Skin of body (tissue), 2 donors: Measurements from ENCODE around the gene COL19A1. TPM values are rescaled to one million over a fixed set of nuclear protein-coding genes. Genes with fewer than 3 reads are reported as not detected.
"Not testable (repeated sequence)": the region's sequence is repeated elsewhere in the genome, so short reads cannot be mapped to it uniquely, and the experiment has no call there.

Experiments used
- DNase-seq: peaks from one replicate; lab custom pipeline; 2025; lab: John Stamatoyannopoulos, UW
- total RNA-seq: library from RNA; depleted of rRNA; stranded (reverse); fragments of >200 nt; gene quantifications from one replicate; pipeline ENCODE4 v1.2.3, GENCODE V29; 2014

Gene COL19A1
- total RNA-seq, 1 donor from 2014 or later: 2.3 TPM

DNA sequence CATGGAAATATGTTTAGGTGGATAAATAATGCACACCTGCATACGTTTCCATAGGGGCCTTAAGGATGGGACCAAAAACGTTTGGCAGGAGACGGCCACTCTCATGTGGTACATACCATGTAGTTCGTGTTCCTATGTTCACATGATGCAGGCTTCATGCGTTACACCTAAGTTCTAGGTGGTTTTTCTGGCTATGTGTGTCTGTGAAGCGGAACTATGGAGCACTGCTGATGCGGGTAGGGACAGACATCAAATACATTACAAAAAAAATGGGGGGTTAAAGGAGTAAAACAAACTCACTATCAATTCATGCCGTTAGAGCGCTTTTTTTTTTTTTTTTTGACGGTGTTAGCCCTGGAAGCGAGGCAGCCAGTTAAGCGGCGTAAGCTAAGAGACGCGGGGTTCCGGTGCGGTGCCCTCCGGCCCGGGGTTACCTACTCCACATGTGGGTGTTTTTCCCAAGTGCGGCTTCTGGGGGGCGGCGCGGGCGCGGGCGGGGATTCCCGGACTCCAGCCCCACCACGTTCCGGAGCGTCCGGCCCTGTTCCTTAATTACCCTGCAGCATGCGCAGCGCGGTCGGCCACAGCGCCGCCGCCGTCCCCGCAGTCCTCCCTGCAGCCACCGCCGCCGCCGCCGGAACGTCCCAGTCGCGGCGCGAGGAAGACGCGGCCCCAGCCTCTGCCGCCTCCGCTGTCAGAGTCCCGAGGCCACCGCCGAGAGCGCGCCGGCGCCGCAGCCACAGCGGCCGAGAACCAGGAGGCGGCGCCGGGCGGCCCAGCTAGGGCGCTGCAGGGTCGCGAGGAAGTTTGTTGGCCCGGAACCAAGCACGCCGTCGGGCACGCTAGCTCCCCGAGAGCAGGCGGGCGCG, 648 bp downstream of the COL19A1 start:
- DNase-seq: no peak

DNA sequence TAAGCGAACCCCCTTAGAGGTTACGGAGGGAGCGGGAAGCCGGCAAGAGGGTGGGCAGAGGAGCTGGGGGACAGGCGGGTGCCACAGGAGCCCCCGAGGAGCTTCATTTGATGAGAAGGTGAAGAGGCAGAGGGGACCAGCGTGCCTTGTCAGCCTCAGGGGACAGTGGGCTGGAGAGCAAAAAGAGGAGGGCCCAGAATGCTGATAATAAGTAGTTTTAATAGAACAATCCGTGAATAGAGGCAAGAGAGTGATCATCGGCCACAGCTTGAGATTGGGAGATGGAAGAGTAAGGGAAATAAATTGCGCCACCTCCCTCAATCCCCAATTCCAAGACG, 1.3 kb downstream of the COL19A1 start:
- DNase-seq: no peak

DNA sequence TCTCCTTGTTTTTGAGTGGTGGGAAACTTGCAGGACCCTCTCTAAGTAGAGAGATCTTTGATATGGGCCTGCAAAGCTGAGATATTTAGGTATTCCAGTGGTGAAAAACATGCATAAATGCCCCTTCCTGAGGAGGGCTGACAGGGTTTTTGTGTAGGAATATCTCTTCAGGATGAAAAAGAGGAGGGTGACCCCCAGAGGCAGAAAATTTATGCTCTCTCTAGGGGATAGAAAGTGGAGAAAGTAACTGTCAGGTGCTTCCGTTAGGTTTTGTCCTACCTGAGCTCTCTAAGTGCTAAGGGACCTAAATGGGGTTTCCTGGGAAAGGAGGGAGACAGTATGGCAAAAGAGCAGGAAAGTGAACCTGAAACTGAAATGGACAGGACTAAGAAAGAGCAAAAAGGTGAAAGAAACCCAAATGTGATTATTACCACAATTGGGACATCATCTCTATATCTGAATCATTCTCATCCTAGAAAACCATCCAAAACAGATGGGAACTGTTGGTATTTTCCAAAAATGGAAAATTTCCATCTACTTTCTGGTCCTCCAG, 2.0 kb downstream of the COL19A1 start:
- no peak for DNase-seq

DNA sequence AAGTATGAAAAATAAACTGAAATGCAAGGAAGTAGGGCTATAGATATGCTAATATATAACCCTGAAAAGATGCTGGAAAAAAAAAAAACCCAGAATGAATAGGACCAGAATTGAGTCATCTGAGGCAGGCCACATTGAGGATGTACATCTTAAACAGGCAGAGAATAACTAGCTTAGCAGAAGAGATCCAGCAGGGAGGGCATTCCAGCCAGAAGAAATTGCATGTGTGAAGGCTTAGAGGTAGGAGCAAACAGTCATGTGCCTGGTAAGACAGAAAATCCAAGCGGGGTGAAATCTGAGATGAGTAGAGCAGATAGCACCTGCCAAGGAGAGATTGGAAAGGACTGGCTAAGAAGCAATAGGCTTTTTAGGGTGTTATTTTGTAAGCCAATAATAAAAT, 2.6 kb downstream of the COL19A1 start:
- no peak for DNase-seq

DNA sequence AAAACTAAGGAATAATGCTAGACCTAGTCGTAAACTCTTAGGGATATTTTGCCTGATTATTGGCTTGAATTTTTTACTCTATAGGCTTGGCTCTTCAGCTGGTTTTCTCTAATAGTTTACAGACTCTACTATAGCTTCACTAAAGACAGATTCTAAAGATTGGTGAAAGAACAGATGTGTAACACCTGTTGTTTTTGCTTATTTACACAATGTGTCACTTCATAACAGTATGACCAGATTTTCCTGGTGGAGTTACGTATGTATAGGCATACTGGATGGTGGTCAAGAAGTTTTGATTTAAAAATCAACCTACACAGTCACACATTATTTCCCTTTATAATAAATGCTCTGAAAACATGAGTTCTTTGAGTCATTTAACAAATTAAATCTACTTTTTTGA, 4.8 kb downstream of the COL19A1 start:
- no peak for DNase-seq

DNA sequence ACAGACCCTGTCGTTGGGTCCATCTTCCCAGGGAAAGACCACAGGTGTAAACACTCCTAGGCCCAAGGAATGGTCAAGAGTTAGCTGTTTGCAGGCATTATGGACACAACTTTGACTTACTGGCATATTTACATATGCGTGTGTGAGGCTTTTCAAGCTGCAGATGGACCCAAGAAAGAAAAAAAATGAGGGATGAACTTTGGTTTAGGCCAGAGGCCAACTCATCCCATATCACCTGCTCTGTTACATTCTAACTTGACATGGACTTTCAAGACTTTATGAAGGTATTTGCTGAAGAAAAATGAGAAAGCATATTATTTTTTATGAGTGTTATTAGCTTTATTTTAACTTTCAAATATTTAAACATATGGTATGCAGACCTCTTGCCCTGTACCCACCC, 6.9 kb downstream of the COL19A1 start:
- DNase-seq: no peak

DNA sequence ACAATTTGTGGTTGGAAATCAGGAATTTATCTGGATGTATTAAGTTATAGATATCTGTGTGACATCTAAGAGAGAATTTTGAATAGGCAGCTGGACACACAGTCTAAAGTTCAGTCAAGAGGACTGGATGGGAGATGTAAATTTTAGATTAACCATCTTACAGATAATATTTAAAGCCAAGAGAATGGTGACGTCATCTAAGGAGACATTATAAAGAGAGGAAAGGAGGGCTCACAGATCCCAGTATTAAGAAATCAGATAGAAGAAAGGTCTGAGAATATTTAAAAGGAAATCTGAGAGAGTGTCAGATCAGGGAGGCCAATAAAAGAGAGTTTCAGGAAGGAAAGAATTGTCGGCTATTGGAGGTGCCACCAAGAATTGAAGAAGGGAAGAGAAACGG, 9.4 kb downstream of the COL19A1 start:
- no peak for DNase-seq

DNA sequence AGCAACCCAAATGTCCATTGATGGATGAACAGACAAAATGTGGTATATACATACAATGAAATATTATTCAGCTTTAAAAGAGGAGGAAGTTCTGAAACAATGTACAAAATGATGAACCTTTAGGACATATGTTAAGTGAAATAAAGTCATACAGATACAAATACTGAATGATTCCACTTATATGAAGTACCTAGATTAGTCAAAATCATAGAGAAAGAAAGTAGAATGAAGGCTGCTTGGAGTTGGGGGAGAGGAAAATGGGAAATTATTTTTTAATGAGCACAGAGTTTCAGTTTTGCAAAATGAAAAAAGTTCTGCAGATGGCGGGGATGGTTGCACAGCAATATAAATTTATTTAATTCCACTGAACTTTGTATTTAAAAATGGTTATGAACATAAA, 12.4 kb downstream of the COL19A1 start:
- no peak for DNase-seq

DNA sequence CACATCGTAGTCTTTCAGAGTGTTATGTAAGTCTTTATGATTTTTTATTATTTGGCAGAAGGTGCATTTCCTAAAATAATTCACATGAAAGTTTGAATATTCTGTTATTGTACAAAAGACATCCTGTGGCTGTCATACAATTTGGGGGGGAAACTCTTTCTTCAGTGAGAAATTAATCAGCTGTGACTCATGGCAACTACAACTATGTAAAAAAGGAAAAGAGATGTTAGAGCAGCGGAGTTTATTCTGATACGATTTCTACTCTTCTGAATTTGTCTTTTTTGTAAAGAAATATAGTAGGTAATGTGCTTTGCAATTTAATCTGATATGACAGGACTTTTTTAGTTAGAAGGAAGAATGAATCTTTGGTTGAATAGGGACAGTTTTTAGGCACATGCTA, 14.2 kb downstream of the COL19A1 start:
- no peak for DNase-seq

DNA sequence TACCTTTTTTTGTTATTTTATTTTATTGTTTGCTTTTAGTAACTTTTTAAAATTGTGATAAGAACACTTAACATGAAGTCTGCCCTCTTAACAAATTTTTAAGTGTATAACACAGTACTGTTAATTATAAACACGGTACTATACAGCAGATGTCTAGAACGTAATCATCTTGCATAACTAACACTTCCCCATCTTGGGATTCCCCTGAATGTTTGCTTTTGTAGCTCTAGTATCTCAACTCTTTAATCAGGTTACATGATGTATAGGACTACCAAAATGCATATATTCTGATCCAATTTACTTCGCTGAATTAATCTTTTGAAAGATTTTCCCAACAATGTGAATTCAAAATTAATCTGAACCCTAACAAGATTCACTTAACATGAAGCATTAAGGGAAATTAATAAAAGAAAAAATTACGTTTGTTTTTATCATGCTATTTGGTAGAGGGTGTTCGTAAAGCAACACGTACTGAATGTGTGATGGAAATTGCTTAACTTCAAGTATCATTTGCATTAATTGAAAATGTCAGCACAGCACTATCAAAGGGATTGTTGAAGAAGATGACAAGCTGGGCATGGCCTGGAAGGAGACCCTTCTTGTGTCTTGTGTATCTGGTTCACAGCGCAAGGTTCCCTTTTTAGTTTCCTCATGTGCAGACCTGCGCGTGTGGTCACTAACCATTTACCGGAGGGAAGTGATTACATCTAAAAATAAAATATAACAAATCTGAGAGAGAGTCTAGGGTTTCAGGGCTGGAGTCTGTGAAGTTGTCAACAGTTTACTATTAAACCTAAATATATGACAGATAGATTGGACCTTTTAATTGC, 15.2 kb downstream of the COL19A1 start:
- DNase-seq: no peak

DNA sequence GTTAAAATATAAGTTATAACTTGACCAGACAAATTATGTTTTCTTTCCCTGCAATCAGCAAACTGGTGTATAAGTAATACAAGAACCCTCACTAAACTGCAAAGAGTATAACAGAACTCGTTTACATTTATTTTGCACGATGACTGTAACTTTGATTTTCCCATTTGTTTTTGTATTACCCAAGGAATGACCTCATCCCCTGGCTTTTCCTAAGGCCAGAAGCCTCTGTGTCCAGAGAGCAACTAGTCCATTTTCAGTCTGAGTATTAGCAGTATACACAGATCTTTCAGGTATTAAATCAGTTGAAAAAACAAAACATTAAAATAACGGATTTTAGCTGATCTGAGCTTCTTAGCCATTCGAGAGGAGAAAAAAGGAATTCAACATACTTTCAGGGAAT, 17.2 kb downstream of the COL19A1 start:
- no peak for DNase-seq

DNA sequence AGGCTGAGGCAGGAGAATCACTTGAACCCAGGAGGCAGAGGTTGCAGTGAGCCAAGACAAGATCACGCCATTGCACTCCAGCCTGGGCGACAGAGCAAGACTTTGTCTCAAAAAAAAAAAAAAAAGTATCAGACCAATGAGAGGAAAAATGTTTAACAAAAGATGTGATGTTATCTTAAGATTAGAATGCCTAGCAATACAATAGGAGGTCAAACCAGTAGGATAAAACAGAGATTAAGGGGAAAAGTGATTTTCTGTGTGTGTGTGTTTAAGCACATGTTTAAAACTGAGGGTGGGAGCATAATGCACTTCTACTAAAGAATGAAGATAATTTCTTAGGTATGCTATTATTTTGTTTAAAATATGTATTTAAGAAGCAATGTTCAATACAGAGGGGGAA, 17.9 kb downstream of the COL19A1 start:
- no peak for DNase-seq

DNA sequence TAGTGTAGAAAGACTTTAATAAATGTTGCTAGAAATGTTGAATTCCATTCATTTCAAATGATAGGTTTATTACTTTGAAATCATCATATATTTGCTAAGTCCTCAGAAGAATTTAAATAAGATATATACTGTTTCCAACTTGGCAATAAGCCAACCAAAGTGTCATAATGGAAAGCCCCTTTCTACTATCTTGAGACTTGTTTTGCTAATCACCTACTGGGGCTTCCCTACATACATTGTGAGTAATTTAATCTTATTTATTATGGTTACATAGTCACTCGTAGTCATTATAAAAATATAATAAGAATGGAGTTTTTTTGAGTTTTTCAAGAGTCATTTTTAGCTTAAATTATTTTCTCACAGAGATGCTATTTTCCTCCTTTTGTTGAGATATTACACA, 20.7 kb downstream of the COL19A1 start:
- no peak for DNase-seq

DNA sequence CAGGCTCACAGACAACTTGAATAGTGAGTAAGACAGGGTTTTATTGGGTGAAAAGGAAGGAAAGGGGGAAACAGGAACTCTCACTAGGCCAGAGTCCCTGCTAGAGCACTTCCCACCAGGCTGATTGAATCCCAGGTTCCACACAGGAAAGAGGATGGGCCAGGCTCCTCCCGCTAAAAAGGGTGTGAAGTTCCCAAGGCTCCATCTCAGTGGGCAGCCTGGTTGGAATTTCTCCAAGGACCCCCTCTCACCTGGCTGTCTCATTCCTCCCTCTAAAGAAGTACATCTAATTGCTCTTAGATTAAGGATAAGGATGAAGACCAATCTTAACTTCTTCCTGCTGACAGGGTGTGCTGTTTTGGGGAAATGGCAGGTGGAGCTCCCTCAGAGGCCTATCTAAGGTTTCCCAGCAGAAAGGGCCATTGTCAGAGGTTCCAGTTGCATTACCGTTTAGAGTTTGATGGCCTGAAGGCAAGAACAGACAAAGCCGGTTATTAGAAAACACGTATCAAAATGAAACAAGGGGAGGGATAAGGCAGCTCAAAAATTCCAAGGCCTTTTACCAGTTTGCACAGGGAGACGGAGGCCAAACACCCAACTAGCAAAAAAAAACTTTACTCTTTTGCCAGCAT, 21.5 kb downstream of the COL19A1 start:
- DNase-seq: no peak

DNA sequence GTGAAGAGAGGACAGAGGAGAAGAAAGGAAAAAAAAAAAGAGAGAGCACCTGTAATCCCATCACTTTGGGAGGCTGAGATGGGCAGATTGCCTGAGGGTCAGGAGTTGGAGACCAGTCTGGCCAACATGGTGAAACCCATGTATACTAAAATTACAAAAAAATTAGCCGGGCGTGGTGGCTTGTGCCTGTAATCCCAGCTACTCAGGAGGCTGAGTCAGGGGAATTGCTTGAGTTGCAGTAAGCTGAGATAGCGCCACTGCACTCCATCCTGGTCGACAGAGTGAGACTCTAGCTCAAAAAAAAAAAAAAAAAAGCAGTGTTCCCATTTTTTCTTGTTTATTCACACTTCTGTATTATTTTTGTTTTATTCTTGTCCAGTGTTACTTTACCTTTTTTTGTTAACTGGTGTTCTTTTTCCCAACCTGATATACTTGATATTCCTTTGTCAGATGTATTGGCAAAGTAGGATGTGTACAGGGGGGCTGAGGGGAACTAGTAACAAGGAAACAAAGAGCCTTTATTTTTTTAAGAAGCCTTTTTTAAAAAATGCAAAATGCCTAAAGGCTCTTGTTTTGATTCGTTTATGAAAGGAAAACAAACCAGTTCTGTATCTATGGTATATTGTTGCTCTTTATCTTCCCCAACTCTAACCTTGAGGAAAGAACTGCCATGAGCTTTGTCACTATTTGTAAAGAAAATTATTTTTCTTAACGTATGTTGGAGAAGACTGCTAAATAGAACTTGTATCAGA, 22.3 kb downstream of the COL19A1 start:
- no peak for DNase-seq

DNA sequence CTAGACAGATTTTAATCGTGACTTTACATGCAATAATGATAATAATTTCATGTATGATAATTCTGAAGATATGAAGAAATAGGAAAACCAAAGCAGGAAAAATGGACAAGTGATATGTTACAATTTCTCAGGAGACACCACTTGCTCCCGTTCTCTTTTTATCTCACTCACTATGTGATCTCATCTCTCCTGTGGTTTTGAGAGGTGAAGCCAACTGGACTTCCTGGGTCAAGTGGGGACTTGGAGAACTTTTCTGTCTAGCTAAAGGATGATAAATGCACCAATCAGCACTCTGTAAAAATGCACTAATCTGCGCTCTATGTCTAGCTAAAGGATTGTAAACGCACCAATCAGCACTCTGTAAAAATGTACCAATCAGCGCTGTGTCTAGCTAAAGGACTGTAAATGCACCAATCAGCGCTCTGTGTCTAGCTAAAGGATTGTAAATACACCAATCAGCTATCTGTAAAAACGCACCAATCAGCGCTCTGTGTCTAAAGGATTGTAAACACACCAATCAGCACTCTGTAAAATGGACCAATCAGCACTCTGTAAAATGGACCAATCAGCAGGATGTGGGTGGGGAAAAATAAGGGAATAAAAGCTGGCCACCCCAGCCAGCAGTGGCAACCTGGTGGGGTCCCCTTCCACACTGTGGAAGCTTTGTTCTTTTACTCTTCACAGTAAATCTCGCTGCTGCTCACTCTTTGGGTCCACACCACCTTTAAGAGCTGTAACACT, 23.0 kb downstream of the COL19A1 start:
- not testable (repeated sequence) for DNase-seq

DNA sequence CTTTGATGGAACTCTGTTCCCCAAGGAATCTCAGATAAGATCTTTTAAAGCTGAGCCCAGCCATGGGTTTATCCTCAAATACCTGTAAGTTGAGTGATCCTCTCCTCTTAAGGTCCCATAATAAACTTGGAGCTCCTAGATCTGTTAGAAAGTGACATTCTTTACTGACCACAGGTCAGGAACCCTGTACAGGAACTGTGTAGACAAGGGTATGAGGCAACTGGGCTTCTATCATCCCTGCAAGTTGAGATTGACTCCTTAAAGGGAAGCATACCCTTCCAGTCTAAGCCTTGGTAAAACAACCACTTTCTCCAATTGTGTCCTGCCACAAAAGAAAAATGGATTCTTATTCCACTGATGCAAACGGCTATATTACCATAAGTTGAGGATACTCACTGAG, 26.2 kb downstream of the COL19A1 start:
- not testable (repeated sequence) for DNase-seq

DNA sequence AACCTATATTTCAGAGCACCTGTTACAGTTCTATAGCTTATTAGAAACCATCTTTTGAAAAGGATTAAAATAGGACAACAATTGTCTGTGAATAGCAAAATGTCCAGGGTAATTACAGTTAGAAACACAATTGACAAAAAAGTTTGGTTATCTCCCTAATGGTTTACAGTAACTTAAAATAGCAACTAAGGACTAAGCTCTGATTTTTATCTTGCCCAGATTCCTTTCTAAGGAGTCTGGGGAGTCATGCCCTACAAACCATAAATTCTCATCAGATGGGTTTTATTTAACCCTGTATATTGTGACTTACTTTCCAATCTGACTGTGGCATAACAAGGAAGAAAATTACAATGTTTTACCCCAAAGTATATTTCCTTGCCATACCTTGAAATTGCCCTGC, 26.9 kb downstream of the COL19A1 start:
- DNase-seq: not testable (repeated sequence)

DNA sequence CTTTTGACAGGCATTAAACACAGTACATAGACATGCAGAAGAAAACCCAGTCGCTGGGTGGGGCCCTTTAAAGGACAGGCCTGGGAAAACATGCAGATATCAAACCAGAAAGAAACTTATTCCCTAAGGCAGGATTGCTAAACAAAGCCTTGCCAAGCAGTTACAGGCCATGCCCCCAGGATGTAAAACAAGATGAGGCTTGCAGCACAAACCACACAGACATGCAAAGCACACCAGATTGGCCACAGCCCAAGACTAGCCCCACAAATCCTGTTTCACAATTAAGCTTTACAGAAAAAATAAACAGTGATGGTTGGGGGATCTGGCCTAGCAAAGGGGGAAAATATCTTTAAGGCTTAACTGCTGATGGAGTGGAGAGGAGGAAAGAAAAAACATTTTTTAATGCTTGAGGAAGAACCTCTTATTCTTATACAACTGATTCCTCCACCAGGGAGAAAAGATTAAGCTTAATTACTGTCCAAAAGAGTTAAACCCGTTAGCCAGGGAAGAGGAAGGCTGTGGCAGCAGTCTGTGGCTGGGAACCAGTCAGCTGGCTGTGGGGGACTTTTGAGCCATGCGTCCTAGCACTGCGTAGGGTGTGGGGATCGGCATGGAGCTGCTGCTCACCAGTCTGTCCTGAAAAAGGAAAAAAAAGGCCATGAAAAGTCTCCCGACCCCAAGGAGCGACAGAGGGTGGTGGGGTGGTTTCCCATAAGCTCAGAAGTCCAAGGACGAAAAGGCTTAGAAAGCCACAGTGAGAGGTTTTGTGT, 28.4 kb downstream of the COL19A1 start:
- no peak for DNase-seq

DNA sequence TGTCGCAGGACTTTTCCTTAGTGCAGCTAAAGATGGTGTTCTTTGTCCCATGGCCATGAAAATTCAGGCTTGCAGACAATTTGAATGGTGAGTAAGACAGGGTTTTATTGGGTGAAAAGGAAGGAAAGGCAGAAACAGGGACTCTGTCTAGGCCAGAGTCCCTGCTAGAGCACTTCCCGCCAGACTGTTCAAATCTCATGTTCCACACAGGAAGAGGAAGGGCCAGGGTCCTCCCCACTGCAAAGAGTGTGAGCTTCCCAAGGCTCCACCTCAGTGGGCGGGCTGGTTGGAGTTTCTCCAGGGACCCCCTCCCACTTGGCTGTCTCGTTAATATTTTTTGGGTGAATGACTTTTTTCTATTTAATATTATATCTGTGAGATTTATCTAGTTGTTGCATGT, 29.0 kb downstream of the COL19A1 start:
- DNase-seq: no peak
